HG02884 (cell line): Measurements from ENCODE around the gene FAM174C.
"Not testable (repeated sequence)": the region's sequence is repeated elsewhere in the genome, so short reads cannot be mapped to it uniquely, and the experiment has no call there.

Source experiments
- ATAC-seq: cut with Tn5 transposase; IDR thresholded peaks from one replicate; pipeline ENCODE4 v1.9.1; 2021; ENCODE audit warnings: mild to moderate bottlenecking, moderate library complexity; ENCODE audit not compliant: unreplicated experiment

FAM174C gene

DNA sequence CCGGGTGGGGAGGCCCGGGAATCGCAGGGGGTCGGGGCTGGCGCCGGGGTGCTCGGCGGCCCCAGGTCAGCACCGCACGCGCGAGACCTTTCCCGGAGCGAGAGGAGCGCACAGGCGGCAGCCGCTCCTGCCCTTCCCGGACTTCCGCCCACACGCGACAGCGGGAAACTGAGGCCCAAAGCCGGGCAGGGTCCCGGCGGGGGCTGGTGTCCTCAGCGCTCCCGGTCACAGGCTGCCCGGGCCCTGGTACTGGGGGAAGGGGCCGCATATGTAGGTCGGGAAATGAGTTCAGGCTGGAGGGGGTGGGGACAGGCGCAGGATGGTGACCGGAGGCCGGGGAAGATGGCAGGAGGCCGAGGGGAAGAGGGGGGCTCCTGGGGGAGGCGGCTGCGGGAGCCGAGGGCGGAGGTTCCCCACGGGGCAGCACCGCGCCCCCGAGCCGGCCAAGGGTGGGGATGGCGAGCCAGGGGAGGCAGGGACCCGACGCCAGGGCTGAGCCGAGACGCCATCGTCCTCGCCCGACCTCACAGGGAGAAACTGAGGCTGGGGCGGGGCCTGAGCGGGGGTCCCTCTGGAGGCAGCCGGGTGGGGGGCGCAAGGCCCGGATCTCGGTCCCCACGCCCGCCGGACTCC lies 38.2 kb upstream of the FAM174C start:
- no peak for ATAC-seq

GRCh38 chr19:1237754-1238368 lies 37.5 kb upstream of the FAM174C start, which contains the start of gene CBARP:
CBARP (minus strand) TSS chr19:1238005; CDS start chr19:1236100, 1,905 bp downstream.
- ATAC-seq: no peak

DNA sequence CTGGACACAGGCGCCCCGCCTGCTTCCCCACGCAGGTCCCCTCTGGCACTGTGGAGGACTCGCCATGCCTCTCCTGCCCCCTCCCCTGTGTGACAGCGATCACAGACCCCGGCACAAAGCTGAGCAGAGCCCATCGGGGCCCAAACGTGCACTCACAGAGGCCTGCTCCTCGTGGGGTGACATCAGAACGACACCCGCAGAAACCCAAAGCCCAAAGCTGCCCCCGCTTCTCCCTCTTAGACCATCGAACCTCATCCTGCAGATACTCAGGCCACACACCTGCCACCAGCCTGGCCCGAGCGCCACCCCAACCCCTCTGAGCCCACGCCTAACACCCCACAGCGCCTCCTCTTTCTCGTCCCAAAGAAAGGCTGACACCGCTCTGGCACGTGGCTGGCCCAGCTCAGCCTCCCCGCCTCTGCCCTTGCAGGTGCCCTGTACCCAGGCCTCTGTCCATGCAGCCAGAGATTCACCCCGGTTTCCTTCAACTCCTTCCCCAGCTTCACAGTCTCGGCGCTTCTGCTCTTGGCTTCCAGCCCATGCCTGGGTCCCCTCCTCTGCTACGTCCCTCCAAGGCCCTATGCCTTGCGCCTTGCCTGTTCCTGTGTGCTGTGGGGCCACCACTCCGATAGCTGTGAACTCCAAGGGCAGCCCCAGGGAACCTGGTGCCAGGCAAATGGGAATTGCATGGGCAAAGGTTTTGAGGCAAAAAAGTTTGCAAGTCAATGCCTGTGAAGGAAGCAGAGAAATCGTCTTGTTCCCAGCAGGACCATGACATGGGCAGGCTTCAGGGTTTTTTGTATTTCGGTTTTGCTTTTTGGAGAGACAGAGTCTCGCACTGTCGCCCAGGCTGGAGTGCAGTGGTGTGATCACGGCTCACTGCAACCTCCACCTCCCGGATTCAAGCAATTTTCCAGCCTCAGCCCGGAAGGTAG lies 36.7 kb upstream of the FAM174C start:
- no peak for ATAC-seq

DNA sequence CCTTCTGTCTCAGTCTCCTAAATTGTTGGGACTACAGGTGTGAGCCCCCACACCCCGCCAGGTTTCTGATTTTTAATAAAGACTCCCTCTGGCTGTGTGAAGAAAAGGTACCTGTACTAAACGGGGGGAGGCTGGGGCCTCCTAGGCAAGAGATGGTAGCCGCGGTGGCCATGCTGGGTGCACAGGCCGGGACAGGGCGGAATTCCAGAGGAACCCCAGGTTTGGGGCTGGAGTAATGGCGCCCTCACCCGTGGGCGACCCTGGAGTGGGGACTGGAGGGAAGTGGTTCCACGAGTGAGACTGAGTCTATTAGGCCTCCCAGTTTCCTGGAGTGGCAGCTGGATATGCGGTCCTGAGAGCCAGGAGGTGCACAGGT lies 35.9 kb upstream of the FAM174C start:
- ATAC-seq: no peak

GRCh38 chr19:1239796-1240737 lies 35.3 kb upstream of the FAM174C start:
- no peak for ATAC-seq

DNA sequence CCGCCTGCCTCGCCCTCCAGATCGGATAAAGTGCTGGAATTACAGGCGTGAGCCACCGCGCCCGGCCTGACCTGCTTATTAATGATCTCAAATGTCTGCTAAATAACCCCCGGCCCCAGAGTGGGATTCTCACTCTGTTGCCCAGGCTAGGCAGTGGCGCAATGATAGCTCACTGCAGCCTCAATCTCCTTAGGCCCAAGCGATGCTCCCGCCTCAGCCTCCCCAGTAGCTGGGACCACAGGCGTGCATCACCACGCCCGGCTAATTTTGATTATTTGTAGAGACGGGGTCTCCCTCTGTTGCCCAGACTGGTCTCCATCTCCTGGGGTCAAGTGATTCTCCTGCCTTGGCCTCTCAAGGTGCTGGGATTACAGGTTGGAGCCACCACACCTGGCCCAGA lies 34.4 kb upstream of the FAM174C start:
- ATAC-seq: no peak

GRCh38 chr19:1241417-1242095 lies 33.8 kb upstream of the FAM174C start, which contains the start of gene ATP5F1D:
ATP5F1D (plus strand) TSS chr19:1241751; CDS start chr19:1241851, 100 bp downstream.
- no peak for ATAC-seq

GRCh38 chr19:1243768-1244692 lies 31.3 kb upstream of the FAM174C start:
- no peak for ATAC-seq

DNA sequence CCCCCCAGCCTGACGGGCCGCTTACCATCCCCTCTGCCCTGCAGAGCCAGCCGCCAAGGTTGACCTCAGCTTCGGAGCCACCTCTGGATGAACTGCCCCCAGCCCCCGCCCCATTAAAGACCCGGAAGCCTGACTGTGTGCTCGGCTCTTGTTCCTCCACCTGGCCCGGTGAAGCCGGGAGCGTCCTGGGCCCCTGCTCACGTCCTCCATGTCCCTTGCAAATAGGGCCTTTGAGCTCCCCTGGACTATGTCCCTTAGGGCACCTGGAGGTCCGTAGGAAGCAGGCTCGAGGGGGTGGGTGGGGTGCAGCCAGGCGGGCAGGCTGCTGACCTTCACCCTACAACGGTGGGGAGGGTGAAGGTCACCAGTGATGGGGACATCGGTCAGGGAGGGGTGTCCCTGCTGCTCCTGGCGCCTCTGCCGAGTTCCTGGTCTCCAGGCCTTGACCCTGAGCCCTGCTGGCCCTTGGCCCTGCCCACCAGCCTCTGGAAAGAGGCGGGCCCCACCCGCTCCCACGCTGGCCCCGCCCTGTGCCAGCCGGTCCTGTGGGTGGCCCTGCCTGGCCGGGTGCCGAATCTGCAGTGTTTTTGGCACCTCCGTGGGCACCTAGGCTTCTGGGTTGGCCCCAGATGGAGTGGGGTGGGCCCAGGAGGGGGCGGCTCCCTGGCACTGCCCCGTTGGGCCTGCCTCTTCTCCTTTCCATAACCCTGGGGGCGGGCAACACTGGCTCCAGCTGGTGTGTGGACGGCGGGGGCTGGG lies 30.5 kb upstream of the FAM174C start:
- ATAC-seq: no peak

DNA sequence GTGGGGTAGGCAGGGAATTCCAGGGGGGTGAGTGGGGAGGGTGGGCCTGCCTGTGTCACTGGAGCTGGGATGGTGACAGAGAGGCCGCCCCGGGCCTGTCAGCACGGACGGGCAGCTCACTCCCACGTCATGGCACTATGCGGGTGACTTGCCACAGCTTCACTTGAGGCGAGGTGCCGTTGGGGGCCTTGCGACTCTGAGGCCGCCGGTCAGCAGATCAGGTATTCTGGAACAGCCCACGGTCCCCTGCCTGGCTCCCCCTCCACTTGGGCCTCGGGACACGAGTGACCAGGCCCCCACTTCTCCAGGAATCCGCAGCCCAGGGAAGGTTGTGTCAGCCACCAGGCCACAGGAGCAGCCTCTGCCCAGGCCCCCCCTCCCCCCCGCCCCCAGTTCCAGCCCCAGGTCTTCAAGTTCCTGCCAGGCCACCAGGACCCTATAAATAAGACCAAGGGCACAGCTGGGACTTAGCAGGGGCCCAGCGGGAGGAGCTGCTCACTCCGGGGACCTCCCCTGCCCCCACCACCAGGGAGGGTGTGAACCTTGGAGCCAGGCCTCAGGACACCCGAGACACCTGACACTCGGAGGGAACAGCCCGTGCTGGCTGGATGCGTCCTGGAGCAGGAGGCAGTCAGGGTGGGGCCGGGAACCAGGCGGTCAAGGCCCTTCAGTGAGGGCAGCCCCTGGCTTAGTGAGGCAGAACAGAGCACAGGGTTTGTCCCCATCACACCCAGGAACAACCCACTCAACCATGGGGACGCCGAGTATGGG lies 29.7 kb upstream of the FAM174C start:
- no peak for ATAC-seq

DNA sequence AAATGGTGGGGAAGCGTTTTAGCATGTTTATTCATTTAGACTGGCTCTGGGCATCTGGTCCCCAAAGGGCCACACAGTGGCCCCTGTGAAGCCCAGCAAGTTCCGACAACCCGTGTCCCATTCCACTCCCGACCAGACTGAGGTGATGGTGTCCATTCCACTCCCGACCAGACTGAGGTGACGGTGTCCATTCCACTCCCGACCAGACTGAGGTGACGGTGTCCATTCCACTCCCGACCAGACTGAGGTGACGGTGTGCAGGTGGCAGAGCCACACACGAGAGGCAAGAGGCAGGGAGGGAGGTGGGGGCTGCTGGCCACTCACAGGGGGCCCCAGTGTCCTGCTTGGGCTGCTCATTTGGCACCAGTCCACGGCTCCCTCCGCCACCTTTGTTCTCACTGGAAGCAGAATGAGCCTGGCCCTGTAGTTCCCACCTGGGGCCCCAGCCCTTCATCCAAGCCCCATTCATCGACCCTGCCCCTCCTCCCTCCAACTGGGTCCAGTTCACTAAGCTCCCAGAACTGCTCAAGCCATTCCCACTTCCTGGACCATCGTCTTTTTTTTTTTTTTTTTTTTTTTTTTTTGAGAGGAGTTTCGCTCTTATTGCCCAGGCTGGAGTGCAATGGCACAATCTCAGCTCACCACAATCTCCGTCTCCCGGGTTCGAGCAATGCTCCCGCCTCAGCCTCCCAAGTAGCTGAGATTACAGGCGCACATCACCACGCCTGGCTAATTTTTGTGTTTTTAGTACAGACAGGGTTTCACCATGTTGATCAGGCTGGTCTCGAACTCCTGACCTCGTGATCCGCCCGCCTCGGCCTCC lies 28.9 kb upstream of the FAM174C start:
- ATAC-seq: not testable (repeated sequence)

- ATAC-seq: no peak
Measured at GRCh38 chr19:1247748-1248138, 27.6 kb upstream of the FAM174C start.

DNA sequence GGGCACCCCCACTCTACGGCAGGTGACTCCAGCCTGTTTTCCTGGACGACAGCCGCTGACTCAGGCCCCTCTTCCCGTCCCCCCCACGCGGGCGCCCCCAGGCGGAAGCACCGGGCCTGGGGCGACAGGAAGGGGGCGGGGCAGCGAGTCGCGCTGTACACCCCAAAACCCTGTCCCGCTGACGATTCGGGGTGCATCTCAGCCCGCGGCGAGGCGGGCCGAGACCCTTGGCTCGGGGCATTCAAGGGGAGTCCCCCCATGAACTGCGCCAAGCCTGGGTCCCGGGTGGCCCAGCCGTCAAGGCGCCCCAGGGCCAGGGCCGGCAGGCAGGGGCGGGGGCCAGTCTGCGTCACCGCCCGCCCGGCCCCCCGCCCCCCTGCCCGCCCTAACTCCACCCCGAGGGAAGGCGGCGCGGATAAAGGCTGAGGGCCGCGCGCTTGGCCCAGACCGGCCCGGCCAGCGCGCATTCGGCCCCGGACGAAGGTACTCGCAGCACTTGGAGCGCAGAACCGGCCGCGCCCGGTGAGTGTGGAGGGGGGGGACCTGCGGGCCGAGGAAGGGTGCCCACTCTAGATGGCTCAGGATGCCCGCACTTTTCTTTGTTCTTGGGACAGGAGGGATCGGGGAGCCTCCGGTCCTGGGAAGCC lies 27.1 kb upstream of the FAM174C start, which contains the start of gene MIDN:
TSS of gene MIDN (plus strand) at position 445 of the 647 bp plus-strand sequence. CDS start 1,714 bp downstream, outside the sequence.
- ATAC-seq: no peak

DNA sequence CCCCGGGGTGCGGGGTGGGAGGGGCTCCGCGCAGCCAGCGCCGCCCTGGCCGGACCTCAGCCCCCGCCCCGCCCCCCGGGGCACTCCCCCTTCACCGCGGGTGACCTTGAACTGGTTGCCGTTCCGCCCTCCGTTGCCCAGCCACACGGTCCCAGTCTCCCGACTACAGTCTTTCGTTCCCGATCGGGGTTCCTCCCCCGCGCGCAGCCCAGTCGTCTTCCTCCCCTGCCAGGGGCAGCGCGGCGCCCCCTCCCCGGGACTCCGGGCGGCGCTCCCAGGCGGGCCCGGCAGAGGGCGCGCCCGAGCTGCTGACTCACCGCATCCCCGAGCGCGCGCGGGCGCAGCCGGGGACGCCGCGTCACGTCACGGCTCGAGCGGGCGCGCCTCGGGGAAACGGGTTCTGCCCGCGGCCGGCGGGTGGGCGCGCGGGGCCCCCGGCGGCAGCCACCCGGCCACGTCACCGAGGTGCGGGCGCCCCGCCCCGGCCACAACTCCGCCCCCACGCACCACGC lies 26.5 kb upstream of the FAM174C start:
- ATAC-seq: no peak

DNA sequence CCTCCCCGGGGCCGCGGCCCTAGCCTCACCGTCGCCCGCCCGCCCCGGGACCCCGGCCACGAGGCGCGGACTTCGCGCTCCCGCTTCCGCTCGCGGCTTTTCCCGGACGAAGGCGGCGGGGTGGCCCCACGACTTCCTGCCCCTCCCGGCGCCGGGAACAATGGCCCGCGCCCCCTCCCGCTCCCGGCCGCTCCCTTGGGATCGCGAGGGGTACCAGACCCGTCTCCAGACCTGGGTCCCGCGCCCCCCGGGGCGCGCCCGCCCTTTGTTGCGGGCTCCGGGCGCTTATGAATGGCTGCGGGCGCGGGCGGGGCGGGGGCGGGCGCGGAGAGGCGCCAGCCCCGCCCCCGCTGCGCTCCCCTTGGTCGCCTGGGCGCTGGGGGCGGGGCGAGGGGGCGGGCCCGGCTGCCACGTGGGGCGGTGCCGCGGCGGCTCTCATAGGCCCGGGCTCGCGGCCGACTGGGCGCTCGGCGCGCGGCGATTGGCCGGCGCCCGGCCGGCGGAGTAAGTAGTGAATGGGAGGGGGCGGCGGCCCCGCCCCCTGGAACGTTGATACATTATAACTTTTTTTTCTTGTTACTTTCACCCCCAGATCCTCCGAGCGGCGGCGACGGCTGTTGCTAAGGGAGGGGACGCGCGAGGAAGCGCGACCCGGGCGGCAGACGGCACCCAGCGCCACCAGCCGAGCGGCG lies 25.9 kb upstream of the FAM174C start:
- no peak for ATAC-seq
